BLaER1 (cell line): ENCODE results near the gene MAP3K3.
A peak's percentile ranks its signal among the peaks of the same experiment; 100 is the strongest.

Experiments used
- H3K27ac ChIP-seq: shearing (Covaris generic); formaldehyde crosslinking; 2 replicates; pipeline ENCODE4 v1.8.1; 2022
- H3K27me3 ChIP-seq: shearing (Covaris generic); formaldehyde crosslinking; 2 replicates; pipeline ENCODE4 v1.8.1; 2022
- H3K36me3 ChIP-seq: shearing (Covaris generic); formaldehyde crosslinking; 2 replicates; pipeline ENCODE4 v1.8.1; 2022
- H3K4me1 ChIP-seq: shearing (Covaris generic); formaldehyde crosslinking; 2 replicates; pipeline ENCODE4 v1.8.1; 2022
- H3K4me2 ChIP-seq: shearing (Covaris generic); formaldehyde crosslinking; 2 replicates; pipeline ENCODE4 v1.8.1; 2022
- H3K4me3 ChIP-seq: shearing (Covaris generic); formaldehyde crosslinking; 2 replicates; pipeline ENCODE4 v1.8.1; 2022
- H3K9ac ChIP-seq: shearing (Covaris generic); formaldehyde crosslinking; 2 replicates; pipeline ENCODE4 v1.8.1; 2022
- H3K9me3 ChIP-seq: shearing (Covaris generic); formaldehyde crosslinking; 2 replicates; pipeline ENCODE4 v1.8.1; 2022
- H4K20me1 ChIP-seq: shearing (Covaris generic); formaldehyde crosslinking; 2 replicates; pipeline ENCODE4 v1.8.1; 2022
- Cebpa-rat ChIP-seq: shearing (Covaris generic); IDR thresholded peaks from 2 replicates; pipeline ENCODE4 v1.8.1; 2022

The MAP3K3 gene

GRCh38 chr17:63647936-63648335, 25.7 kb downstream of the MAP3K3 start:
- Histone ChIP-seq H3K27ac (no peak overlapping the region), H3K36me3 (peaks cover 86% of the 10 kb centered on the region)

GRCh38 chr17:63649813-63650212, 27.6 kb downstream of the MAP3K3 start:
- Histone ChIP-seq H3K36me3 (peaks cover 90% of the 10 kb centered on the region), H3K27ac (no peak overlapping the region), H4K20me1 (peaks cover 65% of the 10 kb centered on the region; the same call in 1 of the 2 replicates), H3K4me3 (no peak overlapping the region), H3K9me3 (no peaks in the 10 kb centered on the region), H3K9ac (no peak overlapping the region), H3K27me3 (no peaks in the 10 kb centered on the region), H3K4me2 (peak overlapping the region; percentile 25; the same call in 1 of the 2 replicates), H3K4me1 (peaks cover 9% of the 10 kb centered on the region)
- TF ChIP-seq Cebpa-rat = no peak

More at GRCh38 chr17:63647936-63648335, 25.7 kb downstream of the MAP3K3 start:
- Histone ChIP-seq H3K4me3 (no peak overlapping the region), H3K4me2 (no peak overlapping the region), H3K4me1 (peaks cover 9% of the 10 kb centered on the region), H3K9me3 (no peaks in the 10 kb centered on the region), H3K27me3 (no peaks in the 10 kb centered on the region), H3K9ac (no peak overlapping the region), H4K20me1 (peaks cover 60% of the 10 kb centered on the region; the same call in 1 of the 2 replicates)
- no peak for TF ChIP-seq Cebpa-rat

GRCh38 chr17:63652106-63652505, 29.9 kb downstream of the MAP3K3 start:
- Histone ChIP-seq H4K20me1 (peaks cover 44% of the 10 kb centered on the region; the same call in 1 of the 2 replicates), H3K4me3 (no peak overlapping the region), H3K9ac (no peak overlapping the region), H3K27me3 (no peaks in the 10 kb centered on the region), H3K9me3 (no peaks in the 10 kb centered on the region), H3K36me3 (peaks cover 92% of the 10 kb centered on the region), H3K27ac (no peak overlapping the region), H3K4me1 (peaks cover 9% of the 10 kb centered on the region), H3K4me2 (no peak overlapping the region)
- TF ChIP-seq Cebpa-rat = no peak

DNA sequence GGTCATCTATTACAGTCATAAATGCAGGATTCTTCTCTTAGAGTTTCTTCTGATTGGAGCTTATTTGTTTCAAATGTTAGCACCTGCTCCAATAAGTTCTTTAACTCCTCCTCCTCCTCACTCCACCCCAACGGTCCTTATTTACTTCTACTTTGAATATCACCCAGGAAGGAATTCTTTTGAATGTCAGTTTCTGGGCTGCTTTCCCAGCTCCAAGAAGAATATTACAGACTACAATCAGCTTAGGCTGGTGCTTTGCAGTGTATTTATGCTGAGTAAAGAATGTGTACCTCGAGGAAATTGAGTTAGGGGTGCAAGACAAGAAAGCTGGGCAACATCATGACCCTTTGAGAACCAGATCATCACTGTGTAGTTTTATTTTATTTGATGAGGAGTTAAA, 30.8 kb downstream of the MAP3K3 start:
- Histone ChIP-seq H3K4me1 (peaks cover 9% of the 10 kb centered on the region), H3K27ac (no peak overlapping the region), H3K36me3 (peaks cover 92% of the 10 kb centered on the region), H4K20me1 (peaks cover 44% of the 10 kb centered on the region; the same call in 1 of the 2 replicates), H3K9ac (no peak overlapping the region), H3K4me2 (no peak overlapping the region), H3K4me3 (no peak overlapping the region), H3K27me3 (no peaks in the 10 kb centered on the region), H3K9me3 (no peaks in the 10 kb centered on the region)
- no peak for TF ChIP-seq Cebpa-rat

GRCh38 chr17:63657786-63658185, 35.6 kb downstream of the MAP3K3 start:
- Histone ChIP-seq H3K9me3 (no peaks in the 10 kb centered on the region), H4K20me1 (peaks cover 10% of the 10 kb centered on the region; the same call in 1 of the 2 replicates), H3K27ac (no peak overlapping the region), H3K9ac (no peak overlapping the region), H3K4me1 (no peaks in the 10 kb centered on the region), H3K27me3 (no peaks in the 10 kb centered on the region), H3K4me3 (no peak overlapping the region), H3K4me2 (no peak overlapping the region), H3K36me3 (peaks cover 94% of the 10 kb centered on the region)
- no peak for TF ChIP-seq Cebpa-rat

GRCh38 chr17:63658366-63658765, 36.1 kb downstream of the MAP3K3 start:
- Histone ChIP-seq H3K36me3 (peaks cover 95% of the 10 kb centered on the region), H3K9me3 (no peaks in the 10 kb centered on the region), H3K4me3 (no peak overlapping the region), H3K9ac (no peak overlapping the region), H3K27me3 (no peaks in the 10 kb centered on the region), H3K4me2 (no peak overlapping the region), H3K4me1 (no peaks in the 10 kb centered on the region), H3K27ac (no peak overlapping the region), H4K20me1 (peaks cover 5% of the 10 kb centered on the region; the same call in 1 of the 2 replicates)
- no peak for TF ChIP-seq Cebpa-rat

- H3K4me3 ChIP-seq = no peak overlapping the region
- TF ChIP-seq Cebpa-rat = no peak
- no peak overlapping the region for H3K27ac ChIP-seq
- no peaks in the 10 kb centered on the region for H3K4me1 ChIP-seq
- no peaks in the 10 kb centered on the region for H3K9me3 ChIP-seq
- H4K20me1 ChIP-seq = no peaks in the 10 kb centered on the region
- H3K27me3 ChIP-seq = no peaks in the 10 kb centered on the region
- peaks cover 96% of the 10 kb centered on the region for H3K36me3 ChIP-seq
- H3K9ac ChIP-seq = no peak overlapping the region
- no peak overlapping the region for H3K4me2 ChIP-seq
These were observed 37.6 kb downstream of the MAP3K3 start for GRCh38 chr17:63659850-63660249.

DNA sequence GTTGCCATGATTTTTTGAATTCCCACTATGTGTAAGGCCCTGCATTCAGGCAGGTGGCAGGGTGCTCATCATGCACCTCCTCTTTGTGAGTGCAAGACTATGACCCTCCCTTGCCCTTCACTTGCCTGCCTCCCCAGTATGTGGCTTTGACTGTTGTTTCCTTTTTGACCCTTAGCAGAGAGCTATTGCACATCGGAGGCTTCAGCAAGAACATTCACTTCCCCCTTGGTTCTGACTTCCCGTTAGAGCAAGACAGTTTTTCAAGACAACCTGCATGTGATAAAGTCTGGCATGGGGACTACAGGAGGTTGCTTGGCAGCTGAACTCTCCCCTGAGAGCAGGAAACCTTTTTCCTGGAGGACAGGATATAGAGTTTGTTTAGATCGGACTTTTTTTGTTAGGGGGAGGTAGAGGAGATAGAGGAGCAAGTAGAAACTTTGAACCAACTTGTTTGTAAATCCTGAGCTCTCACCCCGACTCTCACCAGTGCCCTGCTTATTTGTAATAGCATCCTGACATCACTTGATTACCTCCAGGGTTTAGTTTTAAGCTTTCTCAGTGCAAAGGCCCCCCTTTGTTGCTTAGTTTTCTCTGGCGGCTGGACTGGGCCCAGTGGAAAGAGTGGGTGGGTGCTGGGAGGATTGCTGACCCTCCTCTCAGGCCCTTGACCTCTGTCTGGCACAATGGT, 43.5 kb downstream of the MAP3K3 start:
- H3K4me3 ChIP-seq = no peak overlapping the region
- no peak overlapping the region for H3K27ac ChIP-seq
- no peaks in the 10 kb centered on the region for H3K27me3 ChIP-seq
- no peaks in the 10 kb centered on the region for H3K9me3 ChIP-seq
- no peak overlapping the region for H3K9ac ChIP-seq
- TF ChIP-seq Cebpa-rat = no peak
- no peak overlapping the region for H3K4me2 ChIP-seq
- H3K4me1 ChIP-seq = peaks cover 7% of the 10 kb centered on the region; the same call in 1 of the 2 replicates
- H4K20me1 ChIP-seq = peaks cover 17% of the 10 kb centered on the region
- peaks cover 95% of the 10 kb centered on the region for H3K36me3 ChIP-seq

GRCh38 chr17:63672856-63673255, 50.6 kb downstream of the MAP3K3 start:
- Histone ChIP-seq H3K4me2 (no peak overlapping the region), H3K9ac (no peak overlapping the region), H3K27ac (no peak overlapping the region), H4K20me1 (peaks cover 16% of the 10 kb centered on the region; the same call in 1 of the 2 replicates), H3K4me3 (no peak overlapping the region), H3K9me3 (no peaks in the 10 kb centered on the region), H3K27me3 (no peaks in the 10 kb centered on the region), H3K4me1 (no peaks in the 10 kb centered on the region), H3K36me3 (peaks cover 90% of the 10 kb centered on the region)
- TF ChIP-seq Cebpa-rat = no peak

- Histone ChIP-seq H3K4me1 (no peaks in the 10 kb centered on the region), H3K36me3 (peaks cover 90% of the 10 kb centered on the region), H3K9me3 (no peaks in the 10 kb centered on the region), H3K4me3 (no peak overlapping the region), H4K20me1 (peaks cover 16% of the 10 kb centered on the region; the same call in 1 of the 2 replicates), H3K4me2 (no peak overlapping the region), H3K9ac (no peak overlapping the region), H3K27ac (no peak overlapping the region), H3K27me3 (no peaks in the 10 kb centered on the region)
- TF ChIP-seq Cebpa-rat = no peak
These were observed 53.0 kb downstream of the MAP3K3 start for GRCh38 chr17:63675231-63675606.
